MV-4-11 (cell line): Measurements from ENCODE around the gene TMEM88.
"Not testable (repeated sequence)": the region's sequence is repeated elsewhere in the genome, so short reads cannot be mapped to it uniquely, and the experiment has no call there.

Source experiments
- DNase-seq: peaks from one replicate; lab custom pipeline; 2025; lab: John Stamatoyannopoulos, UW

The TMEM88 gene

DNA sequence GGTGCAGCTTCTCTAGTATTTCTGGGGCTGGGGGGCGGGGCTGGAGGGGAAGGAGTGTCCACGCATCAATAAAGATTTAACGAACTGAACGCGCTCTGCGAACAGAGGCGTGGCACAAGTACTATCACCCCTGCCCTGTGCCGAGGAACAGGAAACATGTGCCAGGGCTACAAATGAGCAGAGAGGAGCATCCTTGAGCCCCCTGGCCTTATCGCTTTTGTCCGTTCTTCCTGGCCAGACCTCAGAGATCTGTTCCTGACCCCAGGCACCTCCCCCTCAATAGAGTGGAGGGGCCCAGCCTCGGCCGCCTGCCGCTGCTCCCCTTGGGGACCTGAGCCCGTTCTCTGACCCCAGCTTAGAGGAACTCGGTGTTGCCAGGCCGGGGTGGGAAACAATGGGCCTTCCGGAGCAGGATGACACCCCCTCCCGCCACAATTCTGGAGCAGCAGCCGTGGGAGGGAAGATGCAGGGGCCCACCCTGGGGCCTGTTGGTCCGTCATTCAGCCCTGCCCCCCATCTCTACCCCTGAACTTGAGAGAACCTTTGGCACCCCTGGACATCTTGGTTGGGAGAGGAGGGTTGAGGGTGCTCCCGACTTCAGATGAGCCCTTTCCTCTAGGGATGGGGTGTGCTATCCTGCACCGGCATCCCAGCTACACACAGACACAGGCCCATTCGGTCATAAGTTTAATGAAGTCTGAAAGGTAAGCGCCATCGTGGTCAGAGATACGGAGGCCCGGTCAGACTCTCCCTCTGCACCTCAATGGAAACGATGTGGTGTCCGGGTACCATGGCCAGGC, 1.3 kb downstream of the TMEM88 start:
- peak; percentile 64 for DNase-seq

DNA sequence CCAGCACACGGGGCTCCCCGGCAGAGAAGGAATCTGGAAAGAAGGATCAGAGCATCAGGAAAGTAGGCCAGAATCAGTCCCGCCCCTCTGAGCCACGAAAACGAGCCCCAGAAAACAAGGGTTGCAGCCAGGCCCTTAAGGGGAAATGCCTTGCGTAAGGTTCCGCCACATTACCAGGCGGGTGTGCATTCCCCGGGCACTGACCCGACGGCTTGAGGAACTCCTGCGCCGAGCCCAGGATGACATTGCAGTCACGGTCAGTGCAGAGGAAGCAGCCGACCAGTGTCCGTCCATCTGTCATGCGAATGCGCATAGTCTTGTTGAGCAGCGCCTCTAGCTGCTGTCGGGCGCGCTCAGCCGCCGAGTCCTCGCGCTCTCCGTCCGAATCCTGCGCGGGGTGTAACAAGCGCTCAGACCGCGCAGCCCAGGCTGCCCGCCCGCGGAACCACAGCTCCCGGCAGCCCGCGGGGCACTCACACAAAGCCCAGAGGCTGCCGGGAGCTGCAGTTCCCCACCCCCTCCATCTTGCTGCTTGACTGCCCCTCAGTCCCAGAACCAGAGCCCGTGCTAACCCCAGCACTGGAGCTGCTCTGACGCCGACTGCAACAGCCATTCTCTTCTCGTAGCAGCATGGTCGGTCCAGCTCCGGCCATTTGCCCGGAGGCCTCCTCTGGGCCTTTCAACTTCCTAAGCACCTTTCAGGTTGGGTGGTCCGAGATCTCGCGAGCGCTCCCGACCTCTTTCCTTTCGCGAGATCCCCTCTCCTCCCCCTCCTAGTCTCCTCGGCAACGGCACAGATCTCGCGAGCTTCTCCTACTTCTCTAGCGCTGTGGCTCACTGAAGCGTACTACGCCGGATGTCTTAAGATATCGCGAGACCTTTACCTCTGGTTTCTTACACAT, 2.2 kb downstream of the TMEM88 start, which contains the start of gene NAA38:
NAA38 (minus strand) TSS at position 749 of the 902 bp plus-strand sequence; CDS start at position 653, 96 bp downstream.
- DNase-seq, result peak; percentile 99

GRCh38 chr17:7857713-7858521, 3.1 kb downstream of the TMEM88 start, which contains the start of gene CYB5D1:
Gene CYB5D1 (plus strand): TSS chr17:7858003. CDS start chr17:7858135, 132 bp downstream.
- peak; percentile 96 for DNase-seq

DNA sequence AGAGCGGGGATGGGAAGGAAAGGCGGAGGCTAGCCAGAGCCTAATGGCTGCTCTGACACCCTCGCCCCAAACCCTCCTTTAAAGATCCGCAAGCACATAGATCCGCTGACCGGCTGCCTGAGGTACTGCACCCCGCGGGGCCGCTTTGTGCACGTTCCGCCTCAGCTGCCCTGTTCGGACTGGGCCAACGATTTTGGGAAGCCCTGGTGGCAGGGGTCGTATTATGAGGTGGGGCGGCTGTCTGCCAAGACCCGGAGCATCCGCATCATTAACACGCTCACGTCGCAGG, 3.6 kb downstream of the TMEM88 start:
- peak; percentile 42 for DNase-seq

DNA sequence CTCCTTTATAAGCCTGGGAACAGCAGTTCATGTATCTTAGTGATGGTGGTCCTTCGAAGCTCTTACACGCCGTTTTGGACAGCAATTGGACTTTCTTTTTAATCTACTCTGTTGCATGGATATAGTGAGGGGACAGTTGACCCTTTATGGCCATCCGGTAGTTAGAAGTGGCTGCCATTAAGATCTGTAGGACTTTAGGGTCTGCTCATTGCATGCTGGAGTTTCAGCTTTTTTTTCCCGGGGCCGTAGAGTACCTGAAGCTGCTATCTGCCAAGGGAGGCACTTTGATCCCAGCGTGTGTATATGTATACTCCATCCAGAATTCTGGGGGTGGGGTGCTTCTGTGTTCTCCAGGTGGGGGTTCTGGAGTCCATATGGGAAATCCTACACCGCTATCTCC, 4.2 kb downstream of the TMEM88 start:
- DNase-seq, result no peak

GRCh38 chr17:7862692-7863437, 8.0 kb downstream of the TMEM88 start:
- peak; percentile 5 for DNase-seq

GRCh38 chr17:7864384-7864783, 9.5 kb downstream of the TMEM88 start:
- not testable (repeated sequence) for DNase-seq

DNA sequence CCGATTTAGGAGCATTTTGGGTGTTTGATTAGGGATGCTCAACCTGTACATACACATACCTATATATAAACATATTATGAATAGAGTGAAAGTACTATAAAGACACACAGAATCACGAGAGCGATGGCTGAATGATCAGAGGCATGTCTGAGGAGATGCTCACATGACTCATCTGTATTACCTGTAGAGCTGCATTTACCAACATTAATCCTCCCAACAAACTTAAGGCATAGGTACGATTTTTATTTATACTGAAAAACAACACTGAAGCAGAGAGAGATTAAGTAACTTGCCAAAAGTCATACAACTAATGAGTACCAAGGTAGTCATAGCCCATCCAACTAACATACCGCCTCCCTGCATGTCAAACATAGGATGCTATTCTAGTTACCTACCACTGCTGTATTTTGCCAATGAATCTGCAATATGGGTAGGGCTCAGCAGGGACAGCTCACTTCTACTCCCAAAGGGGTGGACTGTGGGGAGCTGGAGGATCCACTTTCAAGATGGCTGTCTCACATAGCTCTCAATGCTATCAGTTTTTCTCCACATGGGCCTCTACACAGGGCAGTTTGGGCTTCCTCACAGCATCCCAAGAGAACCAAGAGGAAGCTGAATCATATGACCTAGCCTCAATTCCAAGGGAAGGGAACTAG, 10.3 kb downstream of the TMEM88 start:
- no peak for DNase-seq

- peak; percentile 40 for DNase-seq
These were observed 13.0 kb downstream of the TMEM88 start for GRCh38 chr17:7867881-7868329.

GRCh38 chr17:7873051-7873450, 18.2 kb downstream of the TMEM88 start:
- peak; percentile 19 for DNase-seq

DNA sequence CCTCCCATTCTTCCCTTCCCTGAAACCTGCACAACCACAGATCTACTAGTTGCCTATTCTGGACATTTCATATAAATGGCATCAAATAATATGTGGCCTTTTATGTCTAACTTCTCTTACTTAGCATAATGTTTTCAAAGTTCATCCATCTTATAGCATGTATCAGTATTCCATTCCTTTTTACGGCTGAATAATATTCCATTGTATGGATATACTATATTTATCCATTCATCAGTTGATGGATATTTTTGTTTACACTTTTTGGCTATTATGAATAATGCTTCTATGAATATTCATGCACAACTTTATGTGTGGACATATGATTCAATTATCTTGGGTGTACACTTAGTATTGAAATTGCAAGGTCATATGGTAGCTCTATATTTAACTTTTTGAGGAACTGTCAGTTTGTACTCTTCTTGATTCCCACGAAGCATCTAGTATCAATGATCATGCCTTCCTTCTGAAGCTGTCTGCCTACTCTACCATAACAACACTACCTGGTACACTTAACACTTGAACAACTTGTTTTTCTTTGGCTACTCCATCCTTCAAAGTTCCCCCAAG, 21.0 kb downstream of the TMEM88 start:
- no peak for DNase-seq

DNA sequence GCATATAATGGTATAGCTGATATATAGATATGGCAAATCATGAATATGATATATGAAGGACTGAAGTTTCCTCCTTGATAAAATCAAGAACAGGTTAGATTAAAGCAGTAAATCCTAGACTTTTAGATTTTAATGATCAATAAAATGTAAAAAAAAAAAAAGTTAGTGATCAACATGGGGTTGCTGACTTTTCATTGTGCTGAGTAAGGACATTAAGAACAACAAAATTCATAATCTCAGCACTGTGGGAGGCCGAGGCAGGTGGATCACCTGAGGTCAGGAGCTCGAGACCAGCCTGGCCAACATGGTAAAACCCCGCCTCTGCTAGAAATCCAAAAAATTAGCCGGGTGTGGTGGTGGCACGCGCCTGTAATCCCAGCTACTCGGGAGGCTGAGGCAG, 23.4 kb downstream of the TMEM88 start:
- DNase-seq, result no peak

DNA sequence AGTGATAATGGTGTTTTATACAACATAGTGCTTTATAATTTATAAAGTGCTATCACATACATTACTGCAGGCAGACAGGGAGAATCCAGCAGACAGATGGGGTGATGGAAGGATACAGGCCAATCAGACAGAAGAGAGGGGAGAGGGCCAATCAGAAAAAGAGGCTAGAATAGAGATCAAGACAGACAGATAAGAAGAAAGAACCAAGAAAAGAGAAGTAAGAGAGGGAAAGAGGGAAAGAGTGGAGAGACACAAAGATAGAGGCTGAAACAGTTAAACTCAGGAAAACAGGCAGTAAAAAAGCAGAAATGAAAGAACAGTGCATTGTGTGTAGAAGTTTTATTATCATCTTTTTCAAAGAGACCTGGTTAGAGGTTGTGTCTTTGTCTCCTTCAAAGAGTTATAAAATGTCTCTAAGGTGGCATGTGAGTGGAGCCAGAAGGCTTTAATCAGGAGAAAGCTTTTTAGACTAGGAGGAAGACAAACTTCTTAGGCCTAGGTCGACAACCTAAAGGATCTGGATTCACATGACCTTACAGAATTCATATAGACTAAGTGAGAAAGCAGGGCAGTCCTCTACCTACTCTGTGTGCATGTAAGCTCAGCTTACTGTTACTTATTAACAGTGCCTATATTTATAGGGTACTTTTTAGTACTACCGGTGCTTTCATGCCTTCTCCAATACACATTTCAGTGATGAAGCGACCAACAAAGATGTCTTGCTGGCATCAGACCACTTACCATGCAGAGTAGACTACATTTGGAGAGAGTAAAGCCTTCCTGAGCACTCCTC, 25.4 kb downstream of the TMEM88 start:
- DNase-seq, result peak; percentile 70

DNA sequence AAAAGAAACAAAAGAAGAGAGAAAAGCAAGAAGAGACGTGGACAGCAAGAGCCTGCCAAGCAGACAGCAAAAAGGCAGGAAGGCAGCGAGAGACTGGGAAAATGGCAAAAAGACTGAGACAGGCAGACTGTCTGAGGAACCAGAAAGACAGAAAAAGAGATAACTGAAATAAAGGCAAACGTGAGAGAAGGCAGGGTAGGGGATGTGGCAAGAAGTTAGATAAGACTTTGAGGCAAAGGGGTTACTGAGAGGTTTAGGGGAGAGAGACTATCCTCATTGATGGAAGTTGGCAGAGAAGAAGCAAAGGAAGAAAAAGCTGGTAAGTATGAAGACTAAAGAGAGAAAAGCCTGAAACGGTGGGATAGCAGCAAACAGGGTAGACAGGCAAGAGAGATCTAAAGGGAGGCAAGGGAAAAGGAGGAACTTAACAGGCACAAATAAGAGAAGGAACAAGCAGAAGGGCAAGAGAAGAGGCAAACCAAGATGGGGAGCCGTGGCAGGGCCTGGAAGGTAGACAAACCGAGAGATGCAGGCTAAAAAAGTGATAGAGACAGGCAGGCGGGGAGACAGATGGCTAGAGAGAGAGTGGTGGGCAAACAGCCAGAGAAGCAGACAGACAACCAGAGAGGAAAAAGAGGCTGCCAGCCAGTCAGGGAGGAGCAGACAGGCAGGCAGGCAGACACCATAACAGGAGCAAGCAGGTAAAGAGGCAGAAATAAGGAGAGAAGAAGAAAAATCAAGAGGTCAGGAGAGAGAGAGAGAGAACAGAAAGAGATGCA, 26.6 kb downstream of the TMEM88 start:
- DNase-seq, result peak; percentile 21

DNA sequence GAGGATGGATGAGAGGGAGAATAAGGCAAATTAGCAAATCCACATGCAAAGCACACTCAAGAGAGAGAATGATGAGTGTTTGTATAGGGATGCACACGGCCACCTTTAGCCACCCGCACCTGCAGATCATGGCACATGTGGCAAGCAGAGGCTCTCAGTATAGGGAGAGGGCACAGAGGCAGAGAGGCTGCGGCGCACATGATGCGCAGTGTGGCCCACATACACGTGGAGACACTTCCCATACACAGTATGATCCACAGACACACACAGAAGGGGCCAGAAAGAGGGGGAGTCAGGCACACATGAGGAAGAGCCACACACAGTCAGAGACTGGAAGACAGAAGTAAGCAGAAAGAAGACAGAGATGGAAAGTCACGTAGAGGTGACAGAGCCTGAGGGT, 27.2 kb downstream of the TMEM88 start:
- DNase-seq, result no peak

GRCh38 chr17:7882629-7883028, 27.8 kb downstream of the TMEM88 start:
- DNase-seq, result no peak

GRCh38 chr17:7883781-7884386, 29.0 kb downstream of the TMEM88 start:
- no peak for DNase-seq
